NCI-H2196 (cell line): Measurements from ENCODE around the gene NAA20.

Experiments
- DNase-seq: peaks from one replicate; lab custom pipeline; 2025; ENCODE audit not compliant: unreplicated experiment; lab: John Stamatoyannopoulos, UW

The NAA20 gene

DNA sequence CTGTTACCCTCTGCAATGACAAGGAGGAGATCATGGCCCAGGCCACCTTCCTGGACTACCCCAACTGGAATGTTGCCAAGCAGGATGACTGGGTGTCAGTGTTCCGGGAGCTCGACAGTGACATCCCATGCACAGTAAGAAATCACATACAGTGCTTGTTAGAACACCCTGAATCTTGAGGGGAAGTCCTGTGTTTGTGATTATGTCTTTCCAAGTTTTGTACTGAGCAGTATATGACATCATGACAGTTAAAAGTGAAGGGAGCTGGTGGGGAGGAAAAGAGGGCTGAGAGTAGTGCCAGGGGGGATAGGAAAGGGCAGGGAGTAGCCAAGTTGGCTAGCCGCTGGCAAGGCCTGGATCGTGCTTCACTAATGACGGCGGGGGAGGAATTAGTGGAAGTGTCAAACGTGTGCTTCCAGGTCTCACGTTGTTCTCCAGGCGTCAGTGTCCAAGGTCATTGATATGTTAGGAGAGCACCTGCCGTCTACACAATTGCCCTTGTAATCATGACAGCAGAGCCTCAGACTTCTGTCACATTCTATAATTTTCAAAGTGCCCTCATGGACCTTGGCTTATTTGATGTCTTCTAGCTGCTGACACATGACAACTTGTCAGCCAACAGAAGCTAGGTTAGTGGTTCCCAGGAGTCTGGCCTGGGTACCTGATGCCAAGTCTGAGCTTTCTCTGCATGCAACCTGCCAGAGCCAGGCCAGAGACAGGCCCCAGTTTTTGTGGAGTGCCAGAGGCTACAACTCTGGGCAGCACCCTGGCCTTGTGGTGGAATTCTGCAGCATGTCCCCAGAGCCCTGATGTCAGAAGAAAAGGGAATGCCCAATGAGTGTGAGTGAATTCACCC is 53.9 kb downstream of the NAA20 start:
- no peak for DNase-seq

DNA sequence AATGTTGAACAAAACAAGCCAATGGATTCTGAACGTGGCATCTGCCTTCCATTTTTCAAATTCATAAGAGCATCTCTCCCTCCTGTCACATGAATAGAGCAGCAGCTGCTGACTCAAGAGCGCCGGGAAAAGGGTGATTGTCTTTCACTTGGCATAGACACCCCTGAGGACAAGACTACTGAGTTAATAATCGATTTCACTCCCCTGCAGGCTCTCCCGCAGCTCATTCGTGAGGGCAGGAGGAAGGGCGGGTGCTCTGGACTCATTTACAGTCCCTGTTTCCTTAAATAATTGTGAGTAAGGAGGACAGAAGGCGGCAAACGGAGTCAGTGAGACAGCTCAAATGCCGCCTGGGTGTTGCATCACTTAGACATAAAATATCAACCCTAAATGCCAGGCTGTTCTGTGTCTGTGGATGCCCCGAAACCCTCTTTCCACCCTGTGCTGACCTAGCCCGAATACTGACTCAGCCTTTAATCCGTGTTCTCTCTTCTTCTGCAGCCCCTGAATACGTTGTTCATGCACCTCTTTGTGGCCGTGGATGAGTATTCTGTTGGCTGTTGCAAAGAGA is 56.7 kb downstream of the NAA20 start:
- DNase-seq, result peak; percentile 20

DNA sequence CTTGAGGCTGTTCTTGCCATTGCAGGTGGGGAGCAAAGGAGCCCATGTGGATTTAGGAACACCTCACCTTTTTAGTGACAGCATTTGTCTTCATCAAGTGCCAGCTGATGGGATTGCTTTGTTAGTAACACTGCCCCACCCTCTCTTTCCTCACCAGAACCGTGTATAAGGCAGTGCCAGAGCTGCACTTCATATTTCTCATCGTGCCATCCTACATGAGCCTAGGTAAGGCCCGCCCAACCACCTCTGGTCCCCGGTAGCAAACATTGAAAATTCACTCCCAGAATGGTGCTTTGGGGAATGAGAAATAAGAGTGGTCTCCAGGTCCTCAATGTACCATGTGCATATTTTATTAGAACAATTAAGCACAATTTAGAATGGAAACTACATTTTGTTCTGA is 57.9 kb downstream of the NAA20 start:
- no peak for DNase-seq

DNA sequence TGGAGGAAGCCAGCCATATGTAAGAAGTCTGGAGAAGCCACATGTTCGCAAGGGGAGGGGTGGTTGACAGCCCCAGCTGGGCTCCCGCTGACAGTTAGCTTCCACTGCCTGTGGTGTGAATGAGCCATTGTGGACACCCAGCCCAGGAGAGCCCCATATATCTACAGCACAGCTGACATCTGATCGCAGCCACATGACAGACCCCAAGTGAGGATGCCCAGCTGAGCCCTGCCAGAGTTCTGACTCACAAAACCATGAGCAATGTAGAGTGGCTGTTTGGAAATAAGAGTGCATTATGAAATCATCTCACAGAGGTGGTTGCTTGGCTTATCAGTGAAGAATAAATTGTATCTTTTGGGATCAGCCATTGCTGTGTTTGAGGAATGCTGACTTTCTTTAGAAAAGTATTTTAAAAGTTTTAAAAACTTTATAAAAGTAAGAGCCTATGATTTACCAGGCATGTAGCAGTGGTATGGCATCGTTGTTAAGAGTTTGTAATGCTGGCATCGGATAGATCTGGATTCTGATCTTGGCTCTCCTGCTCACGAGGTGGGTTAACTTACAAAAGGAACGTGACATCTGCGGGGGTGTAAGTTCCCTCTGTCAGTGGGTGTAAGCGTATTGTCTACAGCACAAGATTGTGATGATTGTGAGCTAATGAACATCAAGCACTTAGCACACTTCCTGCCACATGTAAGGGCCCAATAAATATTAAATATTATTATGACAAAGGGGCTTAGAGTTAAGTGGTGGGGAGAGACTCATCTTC is 59.3 kb downstream of the NAA20 start:
- DNase-seq, result no peak

DNA sequence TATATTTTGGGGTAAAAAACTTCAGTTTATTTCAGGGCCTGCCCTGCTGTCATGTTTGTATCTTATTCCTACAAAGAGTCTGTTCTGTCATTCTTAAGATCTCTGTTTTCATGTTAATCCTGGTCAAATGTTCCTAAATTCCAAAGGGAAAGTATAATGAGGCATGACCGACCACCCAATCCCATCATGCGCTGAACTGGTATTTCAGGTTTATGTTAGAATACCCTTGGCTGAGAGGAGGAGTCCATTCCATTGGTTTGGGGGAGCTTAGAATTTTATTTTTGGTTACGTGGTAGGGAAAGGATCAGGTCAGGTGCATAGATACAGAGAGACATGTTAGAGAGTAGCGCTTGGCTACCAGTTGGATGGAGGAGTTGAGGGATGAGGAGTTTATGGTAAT is 60.9 kb downstream of the NAA20 start:
- no peak for DNase-seq

DNA sequence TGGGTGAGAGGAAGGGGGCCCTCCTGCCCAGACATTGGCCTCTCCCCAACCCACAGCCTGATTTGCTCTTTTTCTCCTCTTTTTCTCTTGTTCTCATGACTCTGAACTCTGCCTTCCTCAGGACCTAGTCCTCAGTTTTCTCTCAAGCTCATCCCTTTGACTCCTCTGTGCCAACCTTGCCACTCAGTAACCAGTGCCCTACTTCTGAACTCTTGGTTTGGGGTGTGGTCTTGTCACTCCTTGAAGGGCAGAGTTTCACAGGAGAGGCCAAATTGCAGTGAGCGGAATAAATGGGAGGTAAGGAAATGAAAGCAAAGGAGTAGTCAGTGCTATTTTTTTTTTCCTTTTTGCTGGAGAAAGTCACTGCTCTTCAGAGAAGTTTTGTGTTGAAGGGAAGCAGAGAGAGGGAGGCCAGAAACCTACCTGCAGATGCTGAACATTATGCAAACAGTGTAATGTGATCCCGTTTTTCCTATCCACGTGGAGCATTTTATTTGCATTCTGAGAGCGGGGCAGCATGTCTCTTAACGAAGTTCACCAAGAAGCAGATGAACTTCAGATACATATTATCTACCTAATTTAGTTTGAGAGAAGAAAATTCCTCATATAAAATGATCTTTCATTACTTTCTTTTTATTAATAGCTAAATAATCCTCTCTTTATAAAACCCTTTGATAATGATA is 62.1 kb downstream of the NAA20 start:
- DNase-seq, result peak; percentile 37
